HCT116 (cell line): ENCODE results near the gene MAP1LC3C. TPM values are rescaled to one million over a fixed set of nuclear protein-coding genes. Genes with fewer than 3 reads are reported as not detected.

ENCODE experiments used
- ATAC-seq: fragments of 200-7000 bp; cut with Tn5 transposase; 2 replicates; pipeline ENCODE4 v1.9.1; 2020; ENCODE audit warnings: mild to moderate bottlenecking, moderate library complexity
- BruUV-seq: library from RNA; stranded (reverse); fragments of 400-500 nt; replicated peaks from 2 replicates; lab custom pipeline; 2021; lab: Mats Ljungman, UMichigan
- CTCF ChIA-PET: fragments of 300-600 bp; sonication (Branson Sonifier 250); formaldehyde crosslinking; loops from one replicate; lab custom pipeline; 2021; ENCODE audit warnings: antibody characterized with exemption; lab: Charles Lee
- POLR2A ChIA-PET: fragments of 300-600, 350-600 bp; sonication (Branson Sonifier 250); formaldehyde crosslinking; loops from one replicate; lab custom pipeline; 2021; ENCODE audit warnings: antibody characterized with exemption; lab: Charles Lee
- RAD21 ChIA-PET, 2 experiments: fragments of 300-600 bp; sonication (Branson Sonifier 250); formaldehyde crosslinking; loops; one replicate each; lab custom pipeline; 2023; ENCODE audit warnings: low total read pairs in 2 of 2; ENCODE audit not compliant: uncharacterized antibody in 2 of 2, unreplicated experiment in 2 of 2, low non-redundant PET in 1 of 2; lab: Charles Lee
- DNase-seq: peaks from one replicate; pipeline ENCODE4 v3.0.0-alpha.2; 2010; ENCODE audit warnings: low read depth, low spot score
- H2AFZ ChIP-seq: fragments of 200-600 bp; shearing (Covaris generic), sonication (generic); 2 replicates; pipeline ENCODE4 v1.6.1; 2017; ENCODE audit warnings: low read depth, mixed run types, mixed read lengths, antibody characterized with exemption, low read length; ENCODE audit not compliant: poor library complexity, severe bottlenecking
- H3K27ac ChIP-seq: 2 replicates; pipeline ENCODE4 v1.5.1; 2012; ENCODE audit warnings: low read depth, low read length
- H3K27me3 ChIP-seq: fragments of 200-600 bp; sonication (generic); 2 replicates; pipeline ENCODE4 v1.6.1; 2016; ENCODE audit warnings: mixed run types, low read length, mixed read lengths; ENCODE audit not compliant: insufficient read depth
- H3K36me3 ChIP-seq, 2 experiments: fragments of 200-500 bp in 1 of 2; fragments of 200-600 bp in 1 of 2; sonication (Bioruptor generic) in 1 of 2; sonication (generic) in 1 of 2; 2 replicates each; pipeline versions ENCODE4 v1.5.1 to v1.6.1; 2014 to 2016; ENCODE audit warnings: low read length in 2 of 2, inconsistent platforms in 1 of 2, mixed read lengths in 1 of 2, mixed run types in 1 of 2; ENCODE audit not compliant: insufficient read depth in 2 of 2, control insufficient read depth in 1 of 2
- H3K4me1 ChIP-seq, 2 experiments: fragments of 200-600 bp in 1 of 2; sonication (generic) in 1 of 2; 2 replicates each; pipeline versions ENCODE4 v1.5.1 to v1.6.1; 2012 to 2017; ENCODE audit warnings: low read length in 2 of 2, inconsistent platforms in 1 of 2, mild to moderate bottlenecking in 1 of 2, mixed read lengths in 1 of 2, mixed run types in 1 of 2, moderate library complexity in 1 of 2; ENCODE audit not compliant: insufficient read depth in 2 of 2, control insufficient read depth in 1 of 2
- H3K4me2 ChIP-seq: fragments of 200-600 bp; sonication (generic); 2 replicates; pipeline ENCODE4 v1.6.1; 2017; ENCODE audit warnings: mixed run types, low read length, mixed read lengths
- H3K4me3 ChIP-seq, 2 experiments: fragments of 200-600 bp in 1 of 2; sonication (generic) in 1 of 2; replicated peaks in 1 of 2; 2 replicates each; pipeline ENCODE4 v1.5.1; 2011 to 2016; ENCODE audit warnings: low read length in 2 of 2, control low read depth in 1 of 2, low read depth in 1 of 2, mild to moderate bottlenecking in 1 of 2, mixed read lengths in 1 of 2, mixed run types in 1 of 2
- H3K79me2 ChIP-seq: fragments of 200-600 bp; sonication (generic); 2 replicates; pipeline ENCODE4 v1.6.1; 2017; ENCODE audit warnings: mild to moderate bottlenecking, mixed run types, low read length, moderate library complexity, mixed read lengths; ENCODE audit not compliant: insufficient read depth
- H3K9ac ChIP-seq: fragments of 200-600 bp; sonication (generic); 2 replicates; pipeline ENCODE4 v1.6.1; 2016; ENCODE audit warnings: low read length, mixed read lengths
- H3K9me2 ChIP-seq: fragments of 200-600 bp; sonication (generic), shearing (Covaris generic); 2 replicates; pipeline ENCODE4 v1.6.1; 2017; ENCODE audit warnings: mixed run types, mild to moderate bottlenecking, moderate library complexity; ENCODE audit not compliant: insufficient read depth
- H3K9me3 ChIP-seq, 2 experiments: fragments of 200-500 bp in 1 of 2; fragments of 200-600 bp in 1 of 2; sonication (Bioruptor generic) in 1 of 2; sonication (generic) in 1 of 2; 2 replicates each; pipeline ENCODE4 v1.6.1; 2014 to 2017; ENCODE audit warnings: low read length in 2 of 2, mixed read lengths in 2 of 2, inconsistent platforms in 1 of 2, low read depth in 1 of 2, mild to moderate bottlenecking in 1 of 2, mixed run types in 1 of 2, moderate library complexity in 1 of 2; ENCODE audit not compliant: control insufficient read depth in 1 of 2, insufficient read depth in 1 of 2
- H4K20me1 ChIP-seq: fragments of 200-600 bp; sonication (generic), shearing (Covaris generic); 2 replicates; pipeline ENCODE4 v1.6.1; 2017; ENCODE audit warnings: mixed run types, mild to moderate bottlenecking, moderate library complexity; ENCODE audit not compliant: insufficient read depth
- CBX3 ChIP-seq: IDR thresholded peaks from 2 replicates; pipeline ENCODE4 v1.6.1; 2012; ENCODE audit warnings: low read depth
- CTCF ChIP-seq, 3 experiments: fragments of 200-600 bp in 1 of 3; sonication (generic) in 1 of 3; IDR thresholded peaks in 2 of 3; conservative IDR thresholded peaks in 1 of 3; 2 replicates each; pipeline ENCODE4 v1.5.1; 2012 to 2017; ENCODE audit warnings: low read depth in 2 of 3, low read length in 2 of 3, antibody characterized with exemption in 1 of 3, borderline replicate concordance in 1 of 3, control low read depth in 1 of 3, mild to moderate bottlenecking in 1 of 3, mixed read lengths in 1 of 3, mixed run types in 1 of 3, moderate library complexity in 1 of 3; ENCODE audit not compliant: insufficient read depth in 1 of 3
- EGR1 ChIP-seq: IDR thresholded peaks from 2 replicates; pipeline ENCODE4 v1.6.1; 2012; ENCODE audit warnings: low read depth
- ELF1 ChIP-seq: IDR thresholded peaks from 2 replicates; pipeline ENCODE4 v1.6.1; 2012; ENCODE audit warnings: low read depth, borderline replicate concordance
- EZH2 ChIP-seq: fragments of 200-600 bp; sonication (generic); IDR thresholded peaks from 2 replicates; pipeline ENCODE4 v1.6.1; 2017; ENCODE audit warnings: antibody characterized with exemption, mixed run types
- EZH2phosphoT487 ChIP-seq: fragments of 200-600 bp; IDR thresholded peaks from 2 replicates; pipeline ENCODE4 v1.6.1; 2018; ENCODE audit warnings: antibody characterized with exemption, borderline replicate concordance
- FOSL1 ChIP-seq: IDR thresholded peaks from 2 replicates; pipeline ENCODE4 v1.6.1; 2012; ENCODE audit warnings: low read depth
- JUND ChIP-seq: IDR thresholded peaks from 2 replicates; pipeline ENCODE4 v1.6.1; 2012
- POLR2AphosphoS5 ChIP-seq: IDR thresholded peaks from 2 replicates; pipeline ENCODE4 v1.6.1; 2011; ENCODE audit warnings: mild to moderate bottlenecking, low read depth, low read length, moderate library complexity
- RAD21 ChIP-seq: IDR thresholded peaks from 2 replicates; pipeline ENCODE4 v1.6.1; 2012; ENCODE audit warnings: low read depth, mild to moderate bottlenecking
- REST ChIP-seq: IDR thresholded peaks from 2 replicates; pipeline ENCODE4 v1.6.1; 2012; ENCODE audit warnings: low read depth
- SP1 ChIP-seq: IDR thresholded peaks from 2 replicates; pipeline ENCODE4 v1.6.1; 2012; ENCODE audit warnings: low read depth
- SRF ChIP-seq: IDR thresholded peaks from 2 replicates; pipeline ENCODE4 v1.6.1; 2012; ENCODE audit warnings: low read depth
- YY1 ChIP-seq: IDR thresholded peaks from 2 replicates; pipeline ENCODE4 v1.6.1; 2011; ENCODE audit warnings: low read length, low read depth, moderate library complexity, mild to moderate bottlenecking; ENCODE audit not compliant: insufficient replicate concordance; ENCODE audit errors: extremely low read depth
- ZFX ChIP-seq: fragments of 450-650 bp; IDR thresholded peaks from 2 replicates; pipeline ENCODE4 v1.6.1; 2017
- intact Hi-C: fragments of 100-400 bp; cut with micrococcal nuclease; formaldehyde crosslinking; loops from 2 replicates; pipeline ENCODE4 v1.10.0; 2022
- total RNA-seq: library from RNA; stranded (reverse); gene quantifications from one replicate; pipeline ENCODE4 v1.2.1, GENCODE V29; 2021; ENCODE audit not compliant: unreplicated experiment
- TF ChIP-seq, protein P1 (sequence below): IDR thresholded peaks from 2 replicates; pipeline ENCODE4 v1.6.1; 2011; ENCODE audit warnings: mild to moderate bottlenecking, low read length, moderate library complexity; ENCODE audit not compliant: insufficient replicate concordance; ENCODE audit errors: extremely low read depth
- TF ChIP-seq, protein P2 (sequence below): IDR thresholded peaks from 2 replicates; pipeline ENCODE4 v1.6.1; 2012

The MAP1LC3C gene
- total RNA-seq, 1 experiment from 2014 or later: not detected

DNA sequence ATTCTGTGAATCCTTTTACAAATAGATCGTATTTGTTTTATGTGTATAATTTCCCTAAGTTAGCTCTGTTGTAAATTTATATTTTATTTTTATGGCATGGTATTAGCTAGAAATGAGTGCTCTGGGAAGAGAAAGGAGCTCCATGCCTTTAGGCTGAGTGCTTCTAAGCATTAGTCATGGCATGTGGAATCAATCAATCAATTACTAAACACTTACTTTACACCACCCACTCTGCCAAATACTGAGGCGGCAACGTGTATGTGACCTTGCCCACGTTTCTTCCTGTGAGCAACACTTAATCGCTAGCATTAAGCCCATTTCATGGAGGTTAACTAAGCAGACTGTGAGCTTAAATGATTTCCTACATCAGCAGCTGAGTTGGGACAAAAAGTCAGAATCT is 48.5 kb downstream of the MAP1LC3C start (continued):
- TF ChIP-seq, protein P1, sequence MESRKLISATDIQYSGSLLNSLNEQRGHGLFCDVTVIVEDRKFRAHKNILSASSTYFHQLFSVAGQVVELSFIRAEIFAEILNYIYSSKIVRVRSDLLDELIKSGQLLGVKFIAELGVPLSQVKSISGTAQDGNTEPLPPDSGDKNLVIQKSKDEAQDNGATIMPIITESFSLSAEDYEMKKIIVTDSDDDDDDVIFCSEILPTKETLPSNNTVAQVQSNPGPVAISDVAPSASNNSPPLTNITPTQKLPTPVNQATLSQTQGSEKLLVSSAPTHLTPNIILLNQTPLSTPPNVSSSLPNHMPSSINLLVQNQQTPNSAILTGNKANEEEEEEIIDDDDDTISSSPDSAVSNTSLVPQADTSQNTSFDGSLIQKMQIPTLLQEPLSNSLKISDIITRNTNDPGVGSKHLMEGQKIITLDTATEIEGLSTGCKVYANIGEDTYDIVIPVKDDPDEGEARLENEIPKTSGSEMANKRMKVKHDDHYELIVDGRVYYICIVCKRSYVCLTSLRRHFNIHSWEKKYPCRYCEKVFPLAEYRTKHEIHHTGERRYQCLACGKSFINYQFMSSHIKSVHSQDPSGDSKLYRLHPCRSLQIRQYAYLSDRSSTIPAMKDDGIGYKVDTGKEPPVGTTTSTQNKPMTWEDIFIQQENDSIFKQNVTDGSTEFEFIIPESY: no peak

- BruUV-seq: no TSS peak
- no peak overlapping the region for H3K27ac ChIP-seq
- no peak overlapping the region for H3K4me2 ChIP-seq
- POLR2A ChIA-PET: no interaction called here
- H3K79me2 ChIP-seq: no peaks in the 10 kb centered on the region
- intact Hi-C loops: no loop called here
- RAD21 ChIA-PET: no interaction called here
- H3K27me3 ChIP-seq: no peaks in the 10 kb centered on the region
- H3K9ac ChIP-seq: no peak overlapping the region
- no peaks in the 10 kb centered on the region for H3K36me3 ChIP-seq
- DNase-seq (no peak), ATAC-seq (no peak)
- peaks cover 0 to 12% of the 10 kb centered on the region in 2 experiments; a peak in 1 of 4 replicates for H3K4me1 ChIP-seq
- no peaks in the 10 kb centered on the region for H4K20me1 ChIP-seq
- no peaks in the 10 kb centered on the region for H3K9me3 ChIP-seq
- CTCF ChIA-PET: no interaction called here
- no peaks in the 10 kb centered on the region for H3K9me2 ChIP-seq
- H3K4me3 ChIP-seq: no peak overlapping the region
- H2AFZ ChIP-seq: no peak overlapping the region
- TF ChIP-seq SRF (no peak), REST (no peak), EZH2 (no peak), EGR1 (no peak), EZH2phosphoT487 (no peak), CBX3 (no peak), JUND (no peak), POLR2AphosphoS5 (no peak), CTCF (IDR thresholded peaks at IDR 0.05 in 2 of 3, conservative IDR thresholded peaks at IDR 0.05 in 1 of 3; ENCODE audit: borderline replicate concordance in 1 of 3, insufficient read depth in 1 of 3, low read depth in 2 of 3, low read length in 2 of 3) (no peak), SP1 (no peak), RAD21 (no peak), FOSL1 (no peak), YY1 (no peak), ELF1 (no peak), ZFX (no peak)
- TF ChIP-seq, protein P2, sequence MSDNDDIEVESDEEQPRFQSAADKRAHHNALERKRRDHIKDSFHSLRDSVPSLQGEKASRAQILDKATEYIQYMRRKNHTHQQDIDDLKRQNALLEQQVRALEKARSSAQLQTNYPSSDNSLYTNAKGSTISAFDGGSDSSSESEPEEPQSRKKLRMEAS: no peak
These were observed 51.5 kb downstream of the MAP1LC3C start for GRCh38 chr1:241947354-241947753.
